Measurements from ENCODE around the gene G6PC1.
"Not testable (repeated sequence)": the region's sequence is repeated elsewhere in the genome, so short reads cannot be mapped to it uniquely, and the experiment has no call there.

Gene G6PC1

GRCh38 chr17:42878924-42879595, 21.5 kb upstream of the G6PC1 start:
- H3K4me3 ChIP-seq (ENCODE audit: low read length) = no peak overlapping the region
- no peaks in the 10 kb centered on the region for H3K27me3 ChIP-seq (ENCODE audit: control insufficient read depth, insufficient read depth, low read length)
- no peak overlapping the region for H3K9ac ChIP-seq (ENCODE audit: low read length)
- H3K27ac ChIP-seq (ENCODE audit: low read depth, low read length) = no peak overlapping the region
- no peaks in the 10 kb centered on the region for H3K36me3 ChIP-seq (ENCODE audit: control insufficient read depth, insufficient read depth, low read length)
- H3K4me1 ChIP-seq (ENCODE audit: control insufficient read depth, insufficient read depth, low read length) = no peaks in the 10 kb centered on the region

DNA sequence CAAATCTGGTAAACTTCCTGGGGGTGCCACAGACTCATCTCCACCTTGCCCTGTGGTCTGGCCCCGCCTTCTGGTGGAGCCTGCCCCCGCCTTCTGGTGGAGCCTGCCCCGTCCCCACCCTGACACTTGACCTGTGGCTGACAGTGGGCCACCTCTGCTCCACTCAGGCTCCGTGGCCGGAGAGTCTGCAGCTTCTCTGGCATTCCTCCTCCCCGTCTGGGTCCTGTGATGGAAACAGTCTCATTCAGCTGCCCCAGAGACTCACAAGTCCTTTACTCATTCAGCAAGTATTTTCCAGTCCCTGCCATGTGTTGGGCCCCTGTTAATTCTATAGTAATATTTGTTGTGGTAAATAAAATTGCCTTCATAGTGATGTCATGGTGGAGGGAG, 21.0 kb upstream of the G6PC1 start:
- Histone ChIP-seq H3K4me1 (ENCODE audit: control insufficient read depth, insufficient read depth, low read length) (no peaks in the 10 kb centered on the region), H3K27me3 (ENCODE audit: control insufficient read depth, insufficient read depth, low read length) (no peaks in the 10 kb centered on the region), H3K27ac (ENCODE audit: low read depth, low read length) (no peak overlapping the region), H3K4me3 (ENCODE audit: low read length) (no peak overlapping the region), H3K36me3 (ENCODE audit: control insufficient read depth, insufficient read depth, low read length) (no peaks in the 10 kb centered on the region), H3K9ac (ENCODE audit: low read length) (no peak overlapping the region)

GRCh38 chr17:42880776-42881310, 19.8 kb upstream of the G6PC1 start:
- H3K36me3 ChIP-seq (ENCODE audit: control insufficient read depth, insufficient read depth, low read length) = no peaks in the 10 kb centered on the region
- no peak overlapping the region for H3K27ac ChIP-seq (ENCODE audit: low read depth, low read length)
- no peaks in the 10 kb centered on the region for H3K27me3 ChIP-seq (ENCODE audit: control insufficient read depth, insufficient read depth, low read length)
- H3K4me1 ChIP-seq (ENCODE audit: control insufficient read depth, insufficient read depth, low read length) = no peaks in the 10 kb centered on the region
- H3K9ac ChIP-seq (ENCODE audit: low read length) = no peak overlapping the region
- no peak overlapping the region for H3K4me3 ChIP-seq (ENCODE audit: low read length)

GRCh38 chr17:42881706-42882105, 18.9 kb upstream of the G6PC1 start:
- not testable (repeated sequence) for H3K36me3 ChIP-seq (ENCODE audit: control insufficient read depth, insufficient read depth, low read length); H3K27me3 ChIP-seq (ENCODE audit: control insufficient read depth, insufficient read depth, low read length); H3K9ac ChIP-seq (ENCODE audit: low read length); H3K4me1 ChIP-seq (ENCODE audit: control insufficient read depth, insufficient read depth, low read length); H3K4me3 ChIP-seq (ENCODE audit: low read length); H3K27ac ChIP-seq (ENCODE audit: low read depth, low read length)

DNA sequence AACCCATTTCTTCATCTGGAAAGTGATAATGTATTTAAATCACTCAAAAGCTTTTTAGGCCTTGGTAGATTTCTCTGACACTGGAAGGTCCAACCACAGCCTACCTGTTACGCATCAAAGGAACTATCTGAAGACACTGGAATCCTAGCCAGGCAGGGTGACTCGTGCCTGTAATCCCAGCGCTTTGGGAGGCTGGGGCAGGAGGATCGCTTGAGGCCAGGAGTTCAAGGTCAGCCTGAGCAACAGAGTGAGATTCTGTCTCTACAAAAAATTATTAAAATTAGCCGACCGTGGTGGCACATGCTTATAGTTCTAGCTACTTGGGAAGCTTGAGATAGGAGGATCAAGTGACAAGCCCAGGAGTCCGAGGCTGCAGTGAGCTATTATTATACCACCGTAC, 18.4 kb upstream of the G6PC1 start:
- Histone ChIP-seq H3K4me3 (ENCODE audit: low read length) (no peak overlapping the region), H3K36me3 (ENCODE audit: control insufficient read depth, insufficient read depth, low read length) (no peaks in the 10 kb centered on the region), H3K27ac (ENCODE audit: low read depth, low read length) (no peak overlapping the region), H3K4me1 (ENCODE audit: control insufficient read depth, insufficient read depth, low read length) (no peaks in the 10 kb centered on the region), H3K27me3 (ENCODE audit: control insufficient read depth, insufficient read depth, low read length) (no peaks in the 10 kb centered on the region), H3K9ac (ENCODE audit: low read length) (no peak overlapping the region)

DNA sequence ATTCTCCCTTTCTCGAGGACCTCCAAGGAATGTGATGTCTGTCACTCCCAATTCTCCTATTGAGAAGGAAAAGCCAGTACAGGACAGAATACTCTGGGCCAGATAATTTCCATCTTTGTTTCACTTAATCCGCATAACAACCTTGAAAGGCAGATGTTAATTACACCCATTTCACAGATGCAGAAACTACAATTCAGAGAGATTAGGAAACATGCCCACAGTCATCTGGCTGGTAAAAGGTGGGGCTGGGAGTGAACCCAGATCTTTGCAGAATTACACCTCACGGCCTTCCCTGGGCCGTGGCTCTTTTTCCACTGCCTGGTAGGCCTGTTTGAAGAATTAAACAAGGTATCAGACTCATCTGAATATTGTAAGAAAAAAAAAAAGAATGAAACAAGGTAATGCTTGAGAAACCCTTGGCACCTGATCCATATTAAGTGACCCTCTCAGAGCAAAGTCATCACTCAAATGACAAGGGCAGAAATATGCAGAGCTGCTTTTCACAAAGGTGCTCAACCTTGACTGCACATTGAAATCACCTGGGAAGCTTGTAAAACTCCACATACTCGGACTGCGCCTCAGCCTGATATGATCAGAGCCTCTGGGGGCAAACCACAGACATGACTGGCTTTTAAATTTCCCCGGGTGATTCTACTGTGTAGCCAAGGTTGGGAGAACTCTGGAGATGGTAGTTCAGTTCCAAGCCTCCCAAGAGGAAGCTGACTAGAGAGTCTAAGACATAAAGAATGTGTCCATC, 16.6 kb upstream of the G6PC1 start:
- Histone ChIP-seq H3K27ac (ENCODE audit: low read depth, low read length) (no peak overlapping the region), H3K36me3 (ENCODE audit: control insufficient read depth, insufficient read depth, low read length) (no peaks in the 10 kb centered on the region), H3K4me3 (ENCODE audit: low read length) (no peak overlapping the region), H3K4me1 (ENCODE audit: control insufficient read depth, insufficient read depth, low read length) (no peaks in the 10 kb centered on the region), H3K27me3 (ENCODE audit: control insufficient read depth, insufficient read depth, low read length) (no peaks in the 10 kb centered on the region), H3K9ac (ENCODE audit: low read length) (no peak overlapping the region)

GRCh38 chr17:42885806-42886205, 14.8 kb upstream of the G6PC1 start:
- not testable (repeated sequence) for H3K27ac ChIP-seq (ENCODE audit: low read depth, low read length); H3K4me1 ChIP-seq (ENCODE audit: control insufficient read depth, insufficient read depth, low read length); H3K36me3 ChIP-seq (ENCODE audit: control insufficient read depth, insufficient read depth, low read length); H3K4me3 ChIP-seq (ENCODE audit: low read length); H3K9ac ChIP-seq (ENCODE audit: low read length); H3K27me3 ChIP-seq (ENCODE audit: control insufficient read depth, insufficient read depth, low read length)

DNA sequence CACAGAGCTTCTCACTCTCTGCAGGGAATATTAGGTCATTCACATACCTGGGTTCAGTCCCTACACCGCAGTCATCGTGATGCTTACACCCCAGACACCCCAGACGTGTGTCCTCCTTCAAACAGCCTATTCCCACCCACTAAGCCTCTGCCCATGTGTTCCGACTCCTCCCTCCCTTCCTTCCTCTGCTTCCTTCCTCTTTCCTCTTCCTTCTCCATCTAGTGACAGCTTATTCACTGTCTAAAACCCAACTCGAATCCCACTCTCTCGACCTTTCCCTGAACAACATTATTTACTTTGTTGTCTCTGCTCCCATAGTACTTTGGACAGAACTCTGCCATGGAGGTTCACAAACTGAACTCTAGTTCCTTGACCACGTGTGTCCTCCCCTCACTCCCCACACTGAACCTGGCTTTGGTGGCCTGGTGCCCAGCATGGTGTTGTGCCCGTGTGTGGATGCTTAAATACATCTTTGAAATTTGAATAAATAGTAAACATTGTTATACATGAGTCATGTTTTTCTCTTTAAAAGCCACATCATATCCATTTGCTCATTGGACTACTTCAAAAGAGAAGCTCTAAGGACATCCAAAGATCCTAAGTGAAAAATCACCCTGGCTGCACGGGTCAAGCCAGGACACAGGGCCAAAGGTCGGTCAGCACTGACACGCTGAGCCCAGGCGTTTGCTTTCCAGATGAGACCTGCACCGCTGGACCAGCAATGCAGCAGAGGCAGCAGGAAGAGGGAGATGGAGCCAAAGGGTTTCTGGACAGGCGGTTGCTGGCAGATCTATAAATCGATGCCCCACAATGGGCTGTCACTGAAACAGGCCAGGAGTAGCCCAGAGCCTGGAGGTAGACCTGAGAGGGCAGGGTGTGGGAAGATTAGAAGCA, 14.1 kb upstream of the G6PC1 start:
- Histone ChIP-seq H3K9ac (ENCODE audit: low read length) (no peak overlapping the region), H3K4me1 (ENCODE audit: control insufficient read depth, insufficient read depth, low read length) (peaks cover 2% of the 10 kb centered on the region), H3K4me3 (ENCODE audit: low read length) (no peak overlapping the region), H3K27ac (ENCODE audit: low read depth, low read length) (no peak overlapping the region), H3K27me3 (ENCODE audit: control insufficient read depth, insufficient read depth, low read length) (no peaks in the 10 kb centered on the region), H3K36me3 (ENCODE audit: control insufficient read depth, insufficient read depth, low read length) (no peaks in the 10 kb centered on the region)

DNA sequence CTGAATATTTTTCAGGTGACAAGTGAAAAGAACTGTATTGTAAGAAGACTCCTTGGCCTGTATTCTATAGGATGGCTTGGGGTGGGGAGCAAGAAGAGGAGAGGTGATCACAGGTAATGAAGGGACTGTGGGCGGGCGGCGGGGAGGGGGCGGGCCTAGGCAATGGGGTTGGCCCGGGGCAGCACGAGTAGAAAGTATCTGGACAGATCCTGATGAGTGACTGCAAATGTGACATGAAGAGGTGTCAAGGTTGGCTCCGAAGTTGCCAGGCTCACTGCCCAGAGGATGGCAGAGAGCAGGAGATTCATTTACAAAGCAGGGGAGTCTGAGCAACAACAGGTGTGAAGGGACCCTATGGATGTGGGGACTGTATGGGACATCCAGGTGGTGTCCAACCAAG, 10.8 kb upstream of the G6PC1 start:
- Histone ChIP-seq H3K27me3 (ENCODE audit: control insufficient read depth, insufficient read depth, low read length) (no peaks in the 10 kb centered on the region), H3K4me3 (ENCODE audit: low read length) (no peak overlapping the region), H3K9ac (ENCODE audit: low read length) (no peak overlapping the region), H3K4me1 (ENCODE audit: control insufficient read depth, insufficient read depth, low read length) (peaks cover 10% of the 10 kb centered on the region), H3K27ac (ENCODE audit: low read depth, low read length) (no peak overlapping the region), H3K36me3 (ENCODE audit: control insufficient read depth, insufficient read depth, low read length) (no peaks in the 10 kb centered on the region)

DNA sequence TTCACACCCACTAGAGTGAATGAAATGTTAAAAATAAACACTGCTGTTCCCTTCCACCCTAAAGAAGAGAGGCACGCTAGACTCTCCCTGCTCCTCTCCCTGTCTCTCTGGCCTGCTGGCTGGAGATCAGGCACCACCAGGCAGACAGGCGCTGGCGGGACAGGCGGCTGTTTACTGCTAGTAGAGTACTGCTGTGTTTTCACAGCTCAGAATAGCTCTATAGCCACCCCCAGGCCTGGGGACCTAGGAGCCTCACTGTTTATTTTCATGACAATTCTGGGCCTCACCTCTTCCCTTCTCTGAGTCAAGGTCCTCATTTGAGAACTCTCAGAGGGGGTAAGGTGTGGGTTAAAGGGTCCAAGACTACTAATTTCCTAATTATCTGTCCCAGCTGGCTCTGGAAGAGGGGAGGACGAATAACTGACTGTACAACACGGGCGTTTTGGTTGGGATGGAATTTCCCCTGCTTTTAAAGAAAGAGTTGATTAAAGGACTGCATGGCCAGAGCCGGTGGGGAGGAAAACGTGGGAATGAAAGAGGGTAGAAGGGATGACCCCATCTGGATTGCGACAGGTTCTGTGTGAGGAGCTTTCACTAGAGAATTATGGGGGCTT, 9.0 kb upstream of the G6PC1 start:
- peak overlapping the region; percentile 3 for H3K9ac ChIP-seq (ENCODE audit: low read length)
- no peak overlapping the region for H3K4me3 ChIP-seq (ENCODE audit: low read length)
- no peaks in the 10 kb centered on the region for H3K36me3 ChIP-seq (ENCODE audit: control insufficient read depth, insufficient read depth, low read length)
- peak overlapping the region; percentile 84 for H3K27ac ChIP-seq (ENCODE audit: low read depth, low read length)
- H3K4me1 ChIP-seq (ENCODE audit: control insufficient read depth, insufficient read depth, low read length) = peaks cover 10% of the 10 kb centered on the region
- no peaks in the 10 kb centered on the region for H3K27me3 ChIP-seq (ENCODE audit: control insufficient read depth, insufficient read depth, low read length)

DNA sequence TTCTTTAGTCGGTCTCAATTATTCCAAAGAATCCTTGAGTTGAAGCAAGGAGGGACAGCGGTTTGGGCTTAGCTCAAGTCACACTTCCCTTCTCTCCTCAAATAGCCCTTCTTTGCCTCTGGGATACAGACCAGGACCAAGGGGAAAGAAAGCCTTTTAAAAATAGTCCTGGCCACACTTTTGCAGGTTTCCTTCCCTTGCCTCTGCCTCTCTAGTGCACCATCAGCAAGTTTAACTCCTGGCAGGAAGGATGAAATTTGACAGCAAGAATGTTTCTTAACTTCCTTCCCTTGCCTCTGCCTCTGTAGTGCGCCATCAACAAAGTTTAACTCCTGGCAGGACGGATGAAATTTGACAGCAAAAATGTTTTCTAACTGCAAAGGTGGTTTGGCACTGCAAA, 7.2 kb upstream of the G6PC1 start:
- no peaks in the 10 kb centered on the region for H3K36me3 ChIP-seq (ENCODE audit: control insufficient read depth, insufficient read depth, low read length)
- peaks cover 10% of the 10 kb centered on the region for H3K4me1 ChIP-seq (ENCODE audit: control insufficient read depth, insufficient read depth, low read length)
- H3K9ac ChIP-seq (ENCODE audit: low read length) = no peak overlapping the region
- no peaks in the 10 kb centered on the region for H3K27me3 ChIP-seq (ENCODE audit: control insufficient read depth, insufficient read depth, low read length)
- no peak overlapping the region for H3K27ac ChIP-seq (ENCODE audit: low read depth, low read length)
- no peak overlapping the region for H3K4me3 ChIP-seq (ENCODE audit: low read length)
